ACC112 (cell line): ENCODE measurements around the gene UBAP2.

ENCODE experiments used
- H2AFZ ChIP-seq: fragments of 200-600 bp; sonication (generic); one replicate; pipeline ENCODE4 v1.6.0; 2017; ENCODE audit warnings: antibody characterized with exemption, low read length; ENCODE audit not compliant: unreplicated experiment
- H3K27ac ChIP-seq: fragments of 200-600 bp; sonication (generic); 2 replicates; pipeline ENCODE4 v1.5.1; 2014; ENCODE audit warnings: low read depth, mild to moderate bottlenecking, antibody characterized with exemption, low read length, moderate library complexity
- H3K27me3 ChIP-seq: fragments of 200-600 bp; sonication (generic); 2 replicates; pipeline ENCODE4 v1.6.1; 2014; ENCODE audit warnings: mild to moderate bottlenecking, antibody characterized with exemption, low read length, moderate library complexity, mixed read lengths; ENCODE audit not compliant: insufficient read depth
- H3K36me3 ChIP-seq: fragments of 200-600 bp; sonication (generic); 2 replicates; pipeline ENCODE4 v1.6.1; 2016; ENCODE audit warnings: mild to moderate bottlenecking, antibody characterized with exemption, low read length, moderate library complexity, mixed read lengths; ENCODE audit not compliant: insufficient read depth
- H3K4me1 ChIP-seq: fragments of 200-600 bp; sonication (generic); one replicate; pipeline ENCODE4 v1.6.1; 2016; ENCODE audit warnings: low read length, mixed read lengths; ENCODE audit not compliant: insufficient read depth, unreplicated experiment, control insufficient read depth
- H3K4me3 ChIP-seq: fragments of 200-600 bp; sonication (generic); 2 replicates; pipeline ENCODE4 v1.5.1; 2014; ENCODE audit warnings: mild to moderate bottlenecking, low read depth, low read length
- H3K79me2 ChIP-seq: fragments of 200-600 bp; sonication (generic); one replicate; pipeline ENCODE4 v1.6.0; 2016; ENCODE audit warnings: low read length; ENCODE audit not compliant: control insufficient read depth, unreplicated experiment, insufficient read depth

The UBAP2 gene

GRCh38 chr9:33877727-33878489 lies 170.8 kb downstream of the UBAP2 start:
- Histone ChIP-seq H3K79me2 (peaks cover 91% of the 10 kb centered on the region), H3K36me3 (no peaks in the 10 kb centered on the region), H2AFZ (no peak overlapping the region), H3K27me3 (no peaks in the 10 kb centered on the region), H3K27ac (no peak overlapping the region), H3K4me1 (peaks cover 13% of the 10 kb centered on the region), H3K4me3 (no peak overlapping the region)
